Gastrocnemius medialis (tissue), 4 donors: ENCODE measurements around the gene RUNX3. TPM values are rescaled to one million over a fixed set of nuclear protein-coding genes. Genes with fewer than 3 reads are reported as not detected.

ENCODE experiments used
- ATAC-seq, 2 donors: fragments of 150-250 bp; one replicate each; pipeline ENCODE4 v1.9.1; 2016
- DNase-seq, 2 donors: peaks; one replicate each; pipeline ENCODE4 v3.0.0-alpha.2; 2019
- H3K27ac ChIP-seq, 4 donors: fragments of 200-600 bp; sonication (generic); 1 replicate in 1 of 4; 2 replicates in 3 of 4; pipeline ENCODE4 v1.5.1; 2016 to 2018; ENCODE audit warnings: mild to moderate bottlenecking in 2 of 4, moderate library complexity in 1 of 4
- H3K27me3 ChIP-seq, 3 donors: fragments of 200-600 bp; sonication (generic) in 2 of 3; 1 replicate in 1 of 3; 2 replicates in 2 of 3; pipeline versions ENCODE4 v1.5.1 to v1.6.0; 2016 to 2019; ENCODE audit warnings: mild to moderate bottlenecking in 1 of 3, moderate library complexity in 1 of 3
- H3K36me3 ChIP-seq, 2 donors: fragments of 200-600 bp; sonication (generic) in 1 of 2; one replicate each; pipeline ENCODE4 v1.5.1; 2017 to 2018
- H3K4me1 ChIP-seq, 2 donors: fragments of 200-600 bp; sonication (generic) in 1 of 2; one replicate each; pipeline ENCODE4 v1.5.1; 2016 to 2017; ENCODE audit warnings: mild to moderate bottlenecking in 2 of 2
- H3K4me3 ChIP-seq, 4 donors: fragments of 200-600 bp; sonication (generic) in 3 of 4; 1 replicate in 1 of 4; 2 replicates in 3 of 4; pipeline ENCODE4 v1.5.1; 2016 to 2019; ENCODE audit warnings: mild to moderate bottlenecking in 2 of 4
- H3K9me3 ChIP-seq, 3 donors: fragments of 200-600 bp; sonication (generic) in 2 of 3; 1 replicate in 1 of 3; 2 replicates in 2 of 3; pipeline ENCODE4 v1.5.1; 2016 to 2019
- POLR2A ChIP-seq, 2 donors: fragments of 450-650 bp; IDR thresholded peaks; one replicate each; pipeline ENCODE4 v1.6.1; 2017; ENCODE audit warnings: antibody characterized with exemption in 2 of 2, mild to moderate bottlenecking in 2 of 2, moderate library complexity in 2 of 2
- in situ Hi-C, 4 donors: fragments of 200-750 bp; cut with MboI; loops; one replicate each; pipeline versions ENCODE4 v1.15.0 to v1.8.0; 2017; ENCODE audit warnings: low sequenced_read_pairs in 4 of 4
- intact Hi-C: fragments of 100-400 bp; cut with DNase I; formaldehyde crosslinking; loops from one replicate; pipeline ENCODE4 v1.15.1; 2023; ENCODE audit warnings: low total_unique reads
- total RNA-seq, 4 donors: library from RNA; depleted of rRNA; stranded (reverse); fragments of >200 nt; gene quantifications; one replicate each; pipeline versions ENCODE4 v1.1.0 to v1.2.3, GENCODE V29; 2016
- TF ChIP-seq, protein P1 (sequence below), 5 experiments: fragments of 450-650 bp in 3 of 5; fragments of 200-600 bp in 2 of 5; sonication (generic) in 2 of 5; IDR thresholded peaks in 4 of 5; conservative IDR thresholded peaks in 1 of 5; 1 replicate in 4 of 5; 2 replicates in 1 of 5; pipeline ENCODE4 v1.5.1; 2016 to 2019; ENCODE audit warnings: antibody characterized with exemption in 5 of 5, mild to moderate bottlenecking in 3 of 5, moderate library complexity in 3 of 5

RUNX3 gene
- total RNA-seq, 4 donors from 2014 or later = 0.13 to 1.9 (median 0.74) TPM

GRCh38 chr1:24928689-24929397 is 1.2 kb downstream of the RUNX3 start:
- Histone ChIP-seq H3K36me3 (no peaks in the 10 kb centered on the region), H3K27ac (no peak overlapping the region), H3K27me3 (peaks cover 80 to 92% (median 83%) of the 10 kb centered on the region in 3 donors), H3K4me1 (peaks cover 10 to 17% of the 10 kb centered on the region in 2 donors), H3K9me3 (no peaks in the 10 kb centered on the region), H3K4me3 (peak overlapping the region in 2 of 4 donors; percentile 22 to 43)
- TF ChIP-seq, protein P1, sequence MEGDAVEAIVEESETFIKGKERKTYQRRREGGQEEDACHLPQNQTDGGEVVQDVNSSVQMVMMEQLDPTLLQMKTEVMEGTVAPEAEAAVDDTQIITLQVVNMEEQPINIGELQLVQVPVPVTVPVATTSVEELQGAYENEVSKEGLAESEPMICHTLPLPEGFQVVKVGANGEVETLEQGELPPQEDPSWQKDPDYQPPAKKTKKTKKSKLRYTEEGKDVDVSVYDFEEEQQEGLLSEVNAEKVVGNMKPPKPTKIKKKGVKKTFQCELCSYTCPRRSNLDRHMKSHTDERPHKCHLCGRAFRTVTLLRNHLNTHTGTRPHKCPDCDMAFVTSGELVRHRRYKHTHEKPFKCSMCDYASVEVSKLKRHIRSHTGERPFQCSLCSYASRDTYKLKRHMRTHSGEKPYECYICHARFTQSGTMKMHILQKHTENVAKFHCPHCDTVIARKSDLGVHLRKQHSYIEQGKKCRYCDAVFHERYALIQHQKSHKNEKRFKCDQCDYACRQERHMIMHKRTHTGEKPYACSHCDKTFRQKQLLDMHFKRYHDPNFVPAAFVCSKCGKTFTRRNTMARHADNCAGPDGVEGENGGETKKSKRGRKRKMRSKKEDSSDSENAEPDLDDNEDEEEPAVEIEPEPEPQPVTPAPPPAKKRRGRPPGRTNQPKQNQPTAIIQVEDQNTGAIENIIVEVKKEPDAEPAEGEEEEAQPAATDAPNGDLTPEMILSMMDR (IDR thresholded peaks at IDR 0.05 in 4 of 5, conservative IDR thresholded peaks at IDR 0.05 in 1 of 5) = no peak
- TF ChIP-seq POLR2A (IDR thresholded peaks at IDR 0.05) = no peak
- DNase-seq (no peak), ATAC-seq (no peak)
- intact Hi-C loops = no loop called here
- in situ Hi-C loops = no loop called here

- no peak for DNase-seq
- H3K27me3 ChIP-seq = peaks cover 73 to 85% (median 76%) of the 10 kb centered on the region in 3 donors
- H3K27ac ChIP-seq = no peak overlapping the region
- peak overlapping the region in 2 of 4 donors; percentile 22 to 43 for H3K4me3 ChIP-seq
- in situ Hi-C loops (no loop called here), intact Hi-C loops (no loop called here)
- TF ChIP-seq, protein P1 (IDR thresholded peaks at IDR 0.05 in 4 of 5, conservative IDR thresholded peaks at IDR 0.05 in 1 of 5) = no peak
- TF ChIP-seq POLR2A (IDR thresholded peaks at IDR 0.05) = no peak
- peaks cover 10 to 17% of the 10 kb centered on the region in 2 donors for H3K4me1 ChIP-seq
- H3K36me3 ChIP-seq = no peaks in the 10 kb centered on the region
- no peaks in the 10 kb centered on the region for H3K9me3 ChIP-seq
- ATAC-seq = no peak
Observed at GRCh38 chr1:24927988-24928688, 1.9 kb downstream of the RUNX3 start.

DNA sequence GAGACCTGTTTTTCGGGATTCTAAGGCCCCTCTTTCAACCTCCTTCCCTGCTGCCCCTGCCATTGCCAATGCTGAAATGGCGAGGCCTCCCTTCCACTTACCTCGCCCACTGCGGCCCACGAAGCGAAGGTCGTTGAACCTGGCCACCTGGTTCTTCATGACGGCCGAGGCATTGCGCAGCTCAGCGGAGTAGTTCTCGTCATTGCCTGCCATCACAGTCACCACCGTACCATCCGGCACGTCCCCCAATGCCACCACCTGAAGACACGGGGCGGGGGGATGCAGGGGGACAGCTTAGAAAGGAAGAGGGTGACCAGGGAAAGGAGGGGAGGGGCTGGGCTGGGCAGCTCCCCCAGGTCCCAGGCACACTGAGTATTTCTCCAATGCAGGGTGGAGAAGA is 2.6 kb downstream of the RUNX3 start:
- peaks cover 66 to 78% (median 69%) of the 10 kb centered on the region in 3 donors for H3K27me3 ChIP-seq
- no peak overlapping the region for H3K4me3 ChIP-seq
- in situ Hi-C loops (no loop called here), intact Hi-C loops (no loop called here)
- H3K9me3 ChIP-seq = no peaks in the 10 kb centered on the region
- no peak overlapping the region for H3K27ac ChIP-seq
- TF ChIP-seq POLR2A (IDR thresholded peaks at IDR 0.05) = no peak
- TF ChIP-seq, protein P1 (IDR thresholded peaks at IDR 0.05 in 4 of 5, conservative IDR thresholded peaks at IDR 0.05 in 1 of 5) = no peak
- H3K4me1 ChIP-seq = peaks cover 10 to 17% of the 10 kb centered on the region in 2 donors
- no peaks in the 10 kb centered on the region for H3K36me3 ChIP-seq
- DNase-seq (no peak), ATAC-seq (no peak)

DNA sequence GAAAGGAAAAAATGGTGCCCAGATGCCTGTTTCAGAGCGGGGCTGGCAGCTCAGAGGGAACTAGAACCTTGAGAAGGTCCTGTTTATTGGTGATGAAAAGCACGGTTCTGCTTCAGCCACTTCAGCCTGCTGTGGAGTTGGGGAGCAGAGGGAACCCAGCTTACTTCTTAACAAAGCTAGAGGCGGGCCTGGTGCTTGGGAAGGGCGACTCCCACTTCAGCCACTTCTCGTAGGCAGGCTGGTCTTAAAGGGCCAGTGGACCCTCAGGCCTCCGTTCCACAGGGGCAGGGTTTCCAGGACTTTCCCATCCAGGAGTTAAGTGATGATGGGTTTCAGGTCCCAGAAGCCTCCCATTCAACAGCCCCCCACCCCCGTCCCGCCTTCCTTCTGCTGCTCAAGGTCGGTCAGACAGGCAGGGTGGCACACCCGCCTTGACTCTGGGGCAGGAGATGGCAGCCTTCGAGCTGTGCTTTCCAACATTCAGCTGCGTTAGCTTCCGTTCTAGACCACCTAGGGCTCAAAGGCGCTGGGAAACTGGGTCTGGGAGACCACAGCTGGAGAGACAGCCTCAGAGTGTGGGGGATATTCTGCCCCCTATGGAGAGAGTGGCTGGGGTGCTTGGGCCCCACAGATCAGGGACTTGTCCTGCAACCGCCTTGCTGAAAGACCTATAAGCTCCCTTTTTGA is 3.4 kb downstream of the RUNX3 start:
- H3K9me3 ChIP-seq = no peaks in the 10 kb centered on the region
- TF ChIP-seq, protein P1 (IDR thresholded peaks at IDR 0.05 in 4 of 5, conservative IDR thresholded peaks at IDR 0.05 in 1 of 5) = no peak
- no peak for TF ChIP-seq POLR2A (IDR thresholded peaks at IDR 0.05)
- no peak overlapping the region for H3K4me3 ChIP-seq
- no peak overlapping the region for H3K27ac ChIP-seq
- intact Hi-C loops = no loop called here
- H3K4me1 ChIP-seq = peaks cover 8 to 12% of the 10 kb centered on the region in 2 donors
- H3K27me3 ChIP-seq = peaks cover 60 to 71% (median 64%) of the 10 kb centered on the region in 3 donors
- in situ Hi-C loops = no loop called here
- H3K36me3 ChIP-seq = no peaks in the 10 kb centered on the region
- no peak for ATAC-seq
- no peak for DNase-seq
